ENCODE data around the gene DICER1. TPM values are rescaled to one million over a fixed set of nuclear protein-coding genes. Genes with fewer than 3 reads are reported as not detected.

The DICER1 gene
- total and polyA plus RNA-seq, 2 experiments from 2014 or later = 20.0 to 111 TPM

DNA sequence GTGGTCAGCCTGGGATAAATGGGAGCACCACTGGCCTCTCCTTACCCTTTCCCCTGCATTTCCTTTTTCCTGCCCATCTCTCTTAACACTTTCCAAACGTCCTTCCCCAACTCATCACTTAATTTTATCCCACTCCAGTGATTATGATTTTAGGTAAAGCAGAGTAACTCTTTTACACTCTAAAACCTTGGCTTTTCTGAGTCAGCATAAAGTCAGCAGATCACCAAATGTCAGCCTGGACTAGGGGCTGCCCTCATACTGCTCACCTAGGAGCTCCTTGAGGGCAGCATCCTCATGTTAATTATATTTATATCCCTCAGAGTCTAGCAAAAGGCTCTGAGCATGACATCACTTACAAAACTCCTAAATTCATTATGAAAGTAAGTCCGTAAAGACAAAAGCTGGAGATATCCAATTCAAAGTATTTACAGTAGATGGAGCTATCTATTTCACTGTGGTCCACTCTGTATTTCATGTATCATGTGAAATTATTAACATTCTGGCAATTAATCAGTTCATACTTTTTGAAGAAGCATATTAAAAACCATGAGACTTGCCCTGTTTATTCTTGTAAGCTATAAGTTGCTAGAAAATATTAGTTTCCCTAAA is 17.0 kb upstream of the DICER1 start:
- Histone ChIP-seq H3K36me3 (replicated peaks; ENCODE audit: insufficient read depth, low read depth) (no peaks in the 10 kb centered on the region), H4K20me1 (ENCODE audit: insufficient read depth, poor library complexity, severe bottlenecking) (no peaks in the 10 kb centered on the region), H3K4me3 (no peak overlapping the region), H3K9me2 (replicated peaks; ENCODE audit: insufficient read depth) (no peaks in the 10 kb centered on the region), H2AFZ (no peak overlapping the region), H3K27me3 (no peaks in the 10 kb centered on the region), H3K4me1 (ENCODE audit: insufficient read depth) (no peaks in the 10 kb centered on the region), H3K79me2 (no peaks in the 10 kb centered on the region), H3K9me3 (ENCODE audit: low read depth) (no peaks in the 10 kb centered on the region), H3K27ac (no peak overlapping the region), H3K4me2 (no peak overlapping the region)
- no peak for DNase-seq (ENCODE audit: low spot score)
- WGBS (ENCODE audit: low lambda C conversion rate, missing lambda C conversion rate) = 54% methylated on average over 2 of the region's 2 CpGs
- TF ChIP-seq, protein P1, sequence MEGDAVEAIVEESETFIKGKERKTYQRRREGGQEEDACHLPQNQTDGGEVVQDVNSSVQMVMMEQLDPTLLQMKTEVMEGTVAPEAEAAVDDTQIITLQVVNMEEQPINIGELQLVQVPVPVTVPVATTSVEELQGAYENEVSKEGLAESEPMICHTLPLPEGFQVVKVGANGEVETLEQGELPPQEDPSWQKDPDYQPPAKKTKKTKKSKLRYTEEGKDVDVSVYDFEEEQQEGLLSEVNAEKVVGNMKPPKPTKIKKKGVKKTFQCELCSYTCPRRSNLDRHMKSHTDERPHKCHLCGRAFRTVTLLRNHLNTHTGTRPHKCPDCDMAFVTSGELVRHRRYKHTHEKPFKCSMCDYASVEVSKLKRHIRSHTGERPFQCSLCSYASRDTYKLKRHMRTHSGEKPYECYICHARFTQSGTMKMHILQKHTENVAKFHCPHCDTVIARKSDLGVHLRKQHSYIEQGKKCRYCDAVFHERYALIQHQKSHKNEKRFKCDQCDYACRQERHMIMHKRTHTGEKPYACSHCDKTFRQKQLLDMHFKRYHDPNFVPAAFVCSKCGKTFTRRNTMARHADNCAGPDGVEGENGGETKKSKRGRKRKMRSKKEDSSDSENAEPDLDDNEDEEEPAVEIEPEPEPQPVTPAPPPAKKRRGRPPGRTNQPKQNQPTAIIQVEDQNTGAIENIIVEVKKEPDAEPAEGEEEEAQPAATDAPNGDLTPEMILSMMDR (IDR thresholded peaks at IDR 0.05; ENCODE audit: poor library complexity) = peak; percentile 32
- no peak for TF ChIP-seq EZH2 (IDR thresholded peaks at IDR 0.05; ENCODE audit: borderline replicate concordance)

GRCh38 chr14:95173518-95173917 is 16.2 kb upstream of the DICER1 start:
- peak; percentile 33 for DNase-seq (ENCODE audit: low spot score)
- TF ChIP-seq EZH2 (IDR thresholded peaks at IDR 0.05; ENCODE audit: borderline replicate concordance) (no peak), EZH2phosphoT487 (IDR thresholded peaks at IDR 0.05; ENCODE audit: low read depth, severe bottlenecking, unreplicated experiment) (no peak)
- TF ChIP-seq, protein P1 (IDR thresholded peaks at IDR 0.05; ENCODE audit: poor library complexity) = no peak
- Histone ChIP-seq H3K4me2 (no peak overlapping the region), H3K36me3 (replicated peaks; ENCODE audit: insufficient read depth, low read depth) (no peaks in the 10 kb centered on the region), H3K9me2 (replicated peaks; ENCODE audit: insufficient read depth) (no peaks in the 10 kb centered on the region), H3K27ac (peak overlapping the region; percentile 44), H3K27me3 (no peaks in the 10 kb centered on the region), H3K9me3 (ENCODE audit: low read depth) (no peaks in the 10 kb centered on the region), H3K4me3 (no peak overlapping the region), H3K4me1 (ENCODE audit: insufficient read depth) (no peaks in the 10 kb centered on the region), H3K79me2 (no peaks in the 10 kb centered on the region), H4K20me1 (ENCODE audit: insufficient read depth, poor library complexity, severe bottlenecking) (no peaks in the 10 kb centered on the region), H2AFZ (no peak overlapping the region)

DNA sequence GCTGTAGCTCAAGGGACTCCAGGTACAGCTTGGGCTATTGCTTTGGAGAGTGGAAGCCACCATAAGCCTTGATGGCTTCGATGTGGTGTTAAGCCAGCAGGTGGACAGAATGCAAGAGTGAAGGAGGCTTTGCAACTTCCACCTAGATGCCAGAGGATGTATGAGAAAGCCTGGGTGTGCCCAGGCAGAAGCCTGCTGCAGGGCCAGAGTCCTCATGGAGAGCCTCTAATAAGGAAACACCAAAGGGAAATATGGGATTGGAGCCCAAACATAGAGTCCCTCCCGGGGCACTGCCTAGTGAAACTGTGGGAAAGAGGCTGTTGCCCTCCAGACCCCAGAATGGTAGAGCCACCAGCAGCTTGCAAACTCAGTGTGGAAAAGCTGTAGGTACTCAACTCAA is 9.8 kb upstream of the DICER1 start:
- Histone ChIP-seq H3K4me1 (ENCODE audit: insufficient read depth) (no peaks in the 10 kb centered on the region), H3K27ac (no peak overlapping the region), H2AFZ (no peak overlapping the region), H3K36me3 (replicated peaks; ENCODE audit: insufficient read depth, low read depth) (no peaks in the 10 kb centered on the region), H3K9me2 (replicated peaks; ENCODE audit: insufficient read depth) (no peaks in the 10 kb centered on the region), H3K4me3 (no peak overlapping the region), H3K27me3 (no peaks in the 10 kb centered on the region), H3K79me2 (no peaks in the 10 kb centered on the region), H4K20me1 (ENCODE audit: insufficient read depth, poor library complexity, severe bottlenecking) (no peaks in the 10 kb centered on the region), H3K4me2 (no peak overlapping the region), H3K9me3 (ENCODE audit: low read depth) (no peaks in the 10 kb centered on the region)
- no peak for DNase-seq (ENCODE audit: low spot score)
- 97% methylated on average over 2 of the region's 2 CpGs for WGBS (ENCODE audit: low lambda C conversion rate, missing lambda C conversion rate)
- no peak for TF ChIP-seq EZH2phosphoT487 (IDR thresholded peaks at IDR 0.05; ENCODE audit: low read depth, severe bottlenecking, unreplicated experiment)
- no peak for TF ChIP-seq EZH2 (IDR thresholded peaks at IDR 0.05; ENCODE audit: borderline replicate concordance)

DNA sequence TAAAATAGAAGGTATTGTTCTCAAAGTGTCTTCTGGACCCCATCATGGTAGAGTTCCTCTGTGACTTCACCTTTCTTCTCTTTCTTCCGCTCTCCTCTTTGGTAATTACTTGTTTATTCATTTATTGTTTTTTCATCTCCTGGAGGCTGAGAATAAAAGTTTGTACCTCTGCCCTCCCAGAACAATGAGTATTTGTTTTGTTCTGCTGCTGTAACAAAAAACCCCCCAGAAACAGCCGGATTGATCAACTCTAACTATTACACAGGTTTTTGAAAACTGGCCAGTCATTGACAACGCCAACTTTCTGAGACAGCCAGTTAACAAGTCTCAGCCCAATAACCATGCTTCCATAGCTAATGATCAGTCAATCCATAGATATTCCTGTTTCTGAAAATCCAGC is 8.2 kb upstream of the DICER1 start:
- no peaks in the 10 kb centered on the region for H3K4me1 ChIP-seq (ENCODE audit: insufficient read depth)
- no peaks in the 10 kb centered on the region for H3K36me3 ChIP-seq (replicated peaks; ENCODE audit: insufficient read depth, low read depth)
- H3K9me2 ChIP-seq (replicated peaks; ENCODE audit: insufficient read depth) = no peaks in the 10 kb centered on the region
- H3K9me3 ChIP-seq (ENCODE audit: low read depth) = no peaks in the 10 kb centered on the region
- TF ChIP-seq EZH2 (IDR thresholded peaks at IDR 0.05; ENCODE audit: borderline replicate concordance) (no peak), EZH2phosphoT487 (IDR thresholded peaks at IDR 0.05; ENCODE audit: low read depth, severe bottlenecking, unreplicated experiment) (no peak)
- TF ChIP-seq, protein P1 (IDR thresholded peaks at IDR 0.05; ENCODE audit: poor library complexity) = no peak
- H2AFZ ChIP-seq = no peak overlapping the region
- H3K27me3 ChIP-seq = no peaks in the 10 kb centered on the region
- H3K79me2 ChIP-seq = peaks cover 3% of the 10 kb centered on the region
- no peak overlapping the region for H3K27ac ChIP-seq
- H3K4me3 ChIP-seq = no peak overlapping the region
- no peak for DNase-seq (ENCODE audit: low spot score)
- H3K4me2 ChIP-seq = no peak overlapping the region
- 97% methylated on average over 3 of the region's 3 CpGs for WGBS (ENCODE audit: low lambda C conversion rate, missing lambda C conversion rate)
- H4K20me1 ChIP-seq (ENCODE audit: insufficient read depth, poor library complexity, severe bottlenecking) = no peaks in the 10 kb centered on the region

Data from hepatocyte (in vitro differentiated cells).